K562 (cell line): ENCODE data around the gene TRPV6. TPM values are rescaled to one million over a fixed set of nuclear protein-coding genes. Genes with fewer than 3 reads are reported as not detected.

ENCODE experiments used
- ATF7 ChIP-seq: fragments of 450-650 bp; IDR thresholded peaks from 2 replicates; pipeline ENCODE4 v1.7.1; 2014; ENCODE audit warnings: mild to moderate bottlenecking, moderate library complexity
- CEBPG ChIP-seq, 3 experiments: fragments of 200-800 bp in 1 of 3; sonication (Bioruptor generic) in 1 of 3; sonication (generic) in 1 of 3; formaldehyde crosslinking in 1 of 3; IDR thresholded peaks in 2 of 3; conservative IDR thresholded peaks in 1 of 3; 2 replicates each; pipeline versions ENCODE4 v1.6.1 to v1.8.0; 2016 to 2022; ENCODE audit warnings: missing compliant biosample characterization in 2 of 3, missing genetic modification characterization in 2 of 3, mild to moderate bottlenecking in 1 of 3, missing genetic modification reagents in 1 of 3
- GTF2E2 ChIP-seq: fragments of 200-800 bp; sonication (Bioruptor generic); IDR thresholded peaks from 2 replicates; pipeline ENCODE4 v1.6.1; 2016; ENCODE audit warnings: missing genetic modification characterization, missing compliant biosample characterization
- MYNN ChIP-seq, 2 experiments: sonication (generic); formaldehyde crosslinking in 1 of 2; IDR thresholded peaks; 2 replicates each; pipeline versions ENCODE4 v1.5.0 to v1.6.1; 2016 to 2020; ENCODE audit warnings: antibody characterized with exemption in 1 of 2, missing genetic modification reagents in 1 of 2
- SMARCB1 ChIP-seq: IDR thresholded peaks from 2 replicates; pipeline ENCODE4 v1.6.1; 2011; ENCODE audit warnings: improper control_type of control experiment, low read depth; ENCODE audit not compliant: insufficient read length
- ZBTB40 ChIP-seq, 2 experiments: fragments of 450-650 bp in 1 of 2; sonication (generic) in 1 of 2; formaldehyde crosslinking in 1 of 2; IDR thresholded peaks; 2 replicates each; pipeline versions ENCODE4 v1.7.1 to v1.9.0; 2016 to 2022; ENCODE audit warnings: inconsistent platforms in 1 of 2, mild to moderate bottlenecking in 1 of 2, missing genetic modification reagents in 1 of 2
- ZNF766 ChIP-seq: fragments of 200-800 bp; sonication (Bioruptor generic); conservative IDR thresholded peaks from 2 replicates; pipeline ENCODE4 v1.6.1; 2016; ENCODE audit warnings: missing genetic modification characterization, missing compliant biosample characterization
- polyA plus RNA-seq, 8 experiments: library from polyadenylated mRNA; depleted of rRNA in 4 of 8; stranded (reverse) in 5 of 8; unstranded in 3 of 8; fragments of >200 nt; fragmentation: Nextera tagmentation in 2 of 8; fragmentation: Illumina TruSeq in 1 of 8; extraction: Ambion mirVana in 2 of 8; extraction: Trizol in 1 of 8; gene quantifications; 2 replicates each; pipeline versions ENCODE4 v1.2.1 to v1.2.3, GENCODE V29; 2011 to 2014; ENCODE audit warnings: inconsistent platforms in 1 of 8, missing spikeins in 1 of 8
- total RNA-seq, 7 experiments: library from RNA; depleted of rRNA in 6 of 7; stranded (reverse); fragments of >200 nt in 6 of 7; fragmentation: Illumina TruSeq in 2 of 7; extraction: Trizol in 2 of 7; gene quantifications; 2 replicates each; pipeline versions ENCODE4 v1.2.1 to v1.2.3, GENCODE V29; 2011 to 2021; ENCODE audit warnings: low replicate concordance in 1 of 7
- TF ChIP-seq, protein P1 (sequence below): sonication (generic); formaldehyde crosslinking; IDR thresholded peaks from 2 replicates; pipeline ENCODE4 v1.8.1; 2023; ENCODE audit warnings: mild to moderate bottlenecking, missing genetic modification reagents

TRPV6 gene
- total and polyA plus RNA-seq, 9 of the 15 experiments (the other 6 are each of a cell fraction or from before 2014, with no cell fraction given) = 0.04 to 0.36 (median 0.11) TPM

DNA sequence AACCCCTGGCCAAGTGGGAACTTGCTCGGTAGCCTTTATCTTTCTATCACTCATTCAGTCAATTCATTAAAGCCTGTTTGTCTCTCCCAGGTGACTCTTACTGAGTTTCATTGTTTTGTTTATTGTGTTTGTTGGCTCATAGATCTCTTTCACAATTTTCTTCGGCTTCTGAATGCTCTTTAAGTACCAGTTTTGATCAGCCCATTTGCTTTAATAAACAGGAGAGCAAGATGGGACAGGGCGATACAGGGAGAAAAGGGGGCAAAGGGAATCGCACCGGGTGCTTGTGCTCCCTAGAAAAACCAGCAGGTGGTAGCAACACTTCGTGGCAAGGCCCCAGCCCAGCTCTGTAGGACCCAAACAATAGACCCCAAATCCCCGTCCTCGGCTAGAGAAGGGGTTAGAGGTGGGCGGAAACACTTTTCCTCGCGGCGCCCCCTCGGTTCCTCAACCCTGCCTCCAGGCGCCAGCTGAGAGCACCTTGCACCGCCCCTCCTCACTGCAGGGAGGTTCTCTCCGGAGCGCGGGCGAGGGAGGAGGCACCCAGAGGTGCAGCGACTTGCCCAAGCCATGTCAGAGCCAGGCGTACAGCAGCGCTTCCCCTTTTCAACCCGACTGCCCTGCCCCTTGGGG lies 31.7 kb downstream of the TRPV6 start (continued):
- TF ChIP-seq CEBPG (CRISPR knock-in tag; IDR thresholded peaks at IDR 0.05) (no peak; the same call in 1 of the 2 replicates), CEBPG (tag; conservative IDR thresholded peaks at IDR 0.05 in 1 of 2, IDR thresholded peaks at IDR 0.05 in 1 of 2) (0 out of 4 replicates have a peak, but pooled peaks of 1 of the 2 experiments have one; percentile 5), ZNF766 (CRISPR knock-in tag) (no peak), ATF7 (peak; percentile 36; the same call in 1 of the 2 replicates), GTF2E2 (tag) (no peak), SMARCB1 (no peak), ZBTB40 (IDR thresholded peaks at IDR 0.05) (0 out of 2 replicates have a peak, but pooled peaks have one; percentile 18), ZBTB40 (CRISPR knock-in tag; IDR thresholded peaks at IDR 0.05) (no peak), MYNN (IDR thresholded peaks at IDR 0.05) (peak; percentile 77; the same call in 1 of the 2 replicates), MYNN (CRISPR knock-in tag; IDR thresholded peaks at IDR 0.05) (no peak)
- TF ChIP-seq, protein P1, sequence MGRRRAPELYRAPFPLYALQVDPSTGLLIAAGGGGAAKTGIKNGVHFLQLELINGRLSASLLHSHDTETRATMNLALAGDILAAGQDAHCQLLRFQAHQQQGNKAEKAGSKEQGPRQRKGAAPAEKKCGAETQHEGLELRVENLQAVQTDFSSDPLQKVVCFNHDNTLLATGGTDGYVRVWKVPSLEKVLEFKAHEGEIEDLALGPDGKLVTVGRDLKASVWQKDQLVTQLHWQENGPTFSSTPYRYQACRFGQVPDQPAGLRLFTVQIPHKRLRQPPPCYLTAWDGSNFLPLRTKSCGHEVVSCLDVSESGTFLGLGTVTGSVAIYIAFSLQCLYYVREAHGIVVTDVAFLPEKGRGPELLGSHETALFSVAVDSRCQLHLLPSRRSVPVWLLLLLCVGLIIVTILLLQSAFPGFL = no peak
